NT2/D1 (cell line): Measurements from ENCODE around the gene SLC37A1.

ENCODE experiments used
- DNase-seq: peaks from one replicate; pipeline ENCODE4 v3.0.0-alpha.2; 2011; ENCODE audit warnings: low read depth, low spot score
- H3K27me3 ChIP-seq: 2 replicates; pipeline ENCODE4 v1.6.0; 2011; ENCODE audit warnings: mild to moderate bottlenecking; ENCODE audit not compliant: insufficient read length, insufficient read depth
- H3K36me3 ChIP-seq: 2 replicates; pipeline ENCODE4 v1.6.1; 2011; ENCODE audit warnings: mild to moderate bottlenecking, low read length, mixed read lengths; ENCODE audit not compliant: insufficient read depth, insufficient read length
- H3K4me1 ChIP-seq: 2 replicates; pipeline ENCODE4 v1.5.1; 2011; ENCODE audit not compliant: insufficient read depth, insufficient read length
- H3K4me3 ChIP-seq: 2 replicates; pipeline ENCODE4 v1.5.1; 2011; ENCODE audit warnings: low read depth; ENCODE audit not compliant: insufficient read length
- H3K9ac ChIP-seq: 2 replicates; pipeline ENCODE4 v1.6.0; 2011; ENCODE audit warnings: low read depth; ENCODE audit not compliant: insufficient read length
- H3K9me3 ChIP-seq: 2 replicates; pipeline ENCODE4 v1.5.1; 2011; ENCODE audit warnings: mild to moderate bottlenecking, low read length; ENCODE audit not compliant: insufficient read depth
- SUZ12 ChIP-seq: IDR thresholded peaks from 2 replicates; pipeline ENCODE4 v1.6.1; 2011; ENCODE audit not compliant: insufficient read length, insufficient read depth; ENCODE audit errors: extremely low read depth
- YY1 ChIP-seq: IDR thresholded peaks from 2 replicates; pipeline ENCODE4 v1.6.1; 2011; ENCODE audit not compliant: insufficient read length, insufficient read depth
- ZNF274 ChIP-seq: IDR thresholded peaks from 2 replicates; pipeline ENCODE4 v1.6.1; 2011; ENCODE audit warnings: mild to moderate bottlenecking, low read depth, low read length

Gene SLC37A1

GRCh38 chr21:42585881-42586280 is 72.2 kb downstream of the SLC37A1 start:
- H3K9me3 ChIP-seq, result no peaks in the 10 kb centered on the region
- no peaks in the 10 kb centered on the region for H3K36me3 ChIP-seq
- H3K4me3 ChIP-seq, result no peak overlapping the region
- H3K27me3 ChIP-seq, result no peaks in the 10 kb centered on the region
- TF ChIP-seq ZNF274 (no peak), SUZ12 (no peak), YY1 (no peak)
- peaks cover 11% of the 10 kb centered on the region for H3K4me1 ChIP-seq
- no peak overlapping the region for H3K9ac ChIP-seq
- no peak for DNase-seq

- no peak overlapping the region for H3K9ac ChIP-seq
- TF ChIP-seq ZNF274, result no peak
- no peak for TF ChIP-seq YY1
- no peak for TF ChIP-seq SUZ12
- H3K4me1 ChIP-seq, result peaks cover 11% of the 10 kb centered on the region
- no peaks in the 10 kb centered on the region for H3K36me3 ChIP-seq
- H3K4me3 ChIP-seq, result no peak overlapping the region
- H3K9me3 ChIP-seq, result no peaks in the 10 kb centered on the region
- DNase-seq, result no peak
- no peaks in the 10 kb centered on the region for H3K27me3 ChIP-seq
Measured at GRCh38 chr21:42586406-42586805, 72.8 kb downstream of the SLC37A1 start.

GRCh38 chr21:42587036-42587435 is 73.4 kb downstream of the SLC37A1 start:
- peaks cover 11% of the 10 kb centered on the region for H3K4me1 ChIP-seq
- TF ChIP-seq YY1 (no peak), SUZ12 (no peak), ZNF274 (no peak)
- H3K9me3 ChIP-seq, result no peaks in the 10 kb centered on the region
- H3K9ac ChIP-seq, result no peak overlapping the region
- no peak overlapping the region for H3K4me3 ChIP-seq
- no peak for DNase-seq
- no peaks in the 10 kb centered on the region for H3K27me3 ChIP-seq
- no peaks in the 10 kb centered on the region for H3K36me3 ChIP-seq

GRCh38 chr21:42590431-42591131 is 76.9 kb downstream of the SLC37A1 start:
- H3K4me3 ChIP-seq, result no peak overlapping the region
- H3K9ac ChIP-seq, result no peak overlapping the region
- H3K9me3 ChIP-seq, result peaks cover 6% of the 10 kb centered on the region; the same call in 1 of the 2 replicates
- H3K36me3 ChIP-seq, result no peaks in the 10 kb centered on the region
- no peak for TF ChIP-seq ZNF274
- TF ChIP-seq YY1, result no peak
- no peak for TF ChIP-seq SUZ12
- DNase-seq, result no peak
- peaks cover 16% of the 10 kb centered on the region for H3K4me1 ChIP-seq
- H3K27me3 ChIP-seq, result peaks cover 22% of the 10 kb centered on the region

- Histone ChIP-seq H3K27me3 (peaks cover 23% of the 10 kb centered on the region), H3K4me3 (no peak overlapping the region), H3K36me3 (no peaks in the 10 kb centered on the region), H3K9me3 (peaks cover 10% of the 10 kb centered on the region; the same call in 1 of the 2 replicates), H3K9ac (no peak overlapping the region), H3K4me1 (peaks cover 16% of the 10 kb centered on the region)
- DNase-seq, result no peak
- no peak for TF ChIP-seq YY1
- no peak for TF ChIP-seq SUZ12
- no peak for TF ChIP-seq ZNF274
Measured at GRCh38 chr21:42591170-42591869, 77.7 kb downstream of the SLC37A1 start.

GRCh38 chr21:42592156-42592820 is 78.6 kb downstream of the SLC37A1 start:
- Histone ChIP-seq H3K9ac (peak overlapping the region; percentile 79), H3K4me3 (no peak overlapping the region), H3K27me3 (peaks cover 23% of the 10 kb centered on the region), H3K9me3 (peaks cover 13% of the 10 kb centered on the region; the same call in 1 of the 2 replicates), H3K4me1 (peaks cover 16% of the 10 kb centered on the region), H3K36me3 (no peaks in the 10 kb centered on the region)
- TF ChIP-seq ZNF274, result no peak
- no peak for TF ChIP-seq YY1
- no peak for TF ChIP-seq SUZ12
- no peak for DNase-seq
